SH-SY5Y (cell line): ENCODE measurements around the gene ETS1.

ENCODE experiments used
- GATA2 ChIP-seq: IDR thresholded peaks from 2 replicates; pipeline ENCODE4 v1.6.1; 2011; ENCODE audit warnings: mild to moderate bottlenecking, low read depth, low read length
- GATA3 ChIP-seq: IDR thresholded peaks from 2 replicates; pipeline ENCODE4 v1.6.1; 2011; ENCODE audit warnings: low read depth, mild to moderate bottlenecking, low read length, moderate library complexity

DNA sequence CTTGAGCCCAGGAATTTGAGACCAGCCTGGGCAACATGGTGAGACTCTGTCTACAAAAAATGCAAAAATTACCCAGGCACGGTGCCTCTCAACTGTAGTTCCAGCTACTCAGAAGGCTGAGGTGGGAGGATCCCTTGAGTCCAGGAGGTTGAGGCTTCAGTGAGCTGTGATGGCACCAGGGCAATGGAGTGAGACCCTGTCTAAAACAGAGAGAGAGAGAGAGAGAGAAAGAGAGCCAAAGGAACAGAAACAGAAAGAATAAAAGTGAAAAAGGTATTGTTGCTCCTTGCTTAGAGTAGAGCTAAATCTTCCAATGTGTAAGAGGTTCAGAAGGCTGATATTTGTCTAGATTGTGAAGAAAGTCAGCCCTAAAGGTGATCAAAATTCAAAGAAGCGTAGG is 8.9 kb upstream of the ETS1 start:
- TF ChIP-seq GATA2, result no peak
- TF ChIP-seq GATA3, result no peak
